SK-N-SH (cell line): ENCODE data around the gene DCP1B.

Experiments used
- EZH2phosphoT487 ChIP-seq: fragments of 200-600 bp; sonication (generic); IDR thresholded peaks from 2 replicates; pipeline ENCODE4 v1.6.1; 2017; ENCODE audit warnings: low read depth, mixed run types, mild to moderate bottlenecking, antibody characterized with exemption, moderate library complexity, borderline replicate concordance
- NRF1 ChIP-seq: IDR thresholded peaks from 2 replicates; pipeline ENCODE4 v1.6.1; 2012; ENCODE audit warnings: low read depth, mild to moderate bottlenecking, low read length
- POLR2AphosphoS5 ChIP-seq: IDR thresholded peaks from 2 replicates; pipeline ENCODE4 v1.6.1; 2012; ENCODE audit warnings: low read depth, low read length
- RAD21 ChIP-seq: IDR thresholded peaks from 2 replicates; pipeline ENCODE4 v1.6.1; 2012; ENCODE audit warnings: mild to moderate bottlenecking, low read length
- RCOR1 ChIP-seq: fragments of 150-350 bp; IDR thresholded peaks from 2 replicates; pipeline ENCODE4 v1.6.1; 2017; ENCODE audit warnings: antibody characterized with exemption, low read length
- SIN3A ChIP-seq: IDR thresholded peaks from 2 replicates; pipeline ENCODE4 v1.6.1; 2012; ENCODE audit warnings: low read depth, mild to moderate bottlenecking, low read length, moderate library complexity, borderline replicate concordance
- TAF1 ChIP-seq: IDR thresholded peaks from 2 replicates; pipeline ENCODE4 v1.6.1; 2012; ENCODE audit warnings: low read depth, mild to moderate bottlenecking, low read length, moderate library complexity, borderline replicate concordance
- TF ChIP-seq, protein P1 (sequence below): fragments of 200-600 bp; sonication (generic); IDR thresholded peaks from 2 replicates; pipeline ENCODE4 v1.6.1; 2017; ENCODE audit warnings: antibody characterized with exemption, mild to moderate bottlenecking, moderate library complexity
- TF ChIP-seq, protein P2 (sequence below): IDR thresholded peaks from 2 replicates; pipeline ENCODE4 v1.4.0; 2012; ENCODE audit warnings: low read depth

DNA sequence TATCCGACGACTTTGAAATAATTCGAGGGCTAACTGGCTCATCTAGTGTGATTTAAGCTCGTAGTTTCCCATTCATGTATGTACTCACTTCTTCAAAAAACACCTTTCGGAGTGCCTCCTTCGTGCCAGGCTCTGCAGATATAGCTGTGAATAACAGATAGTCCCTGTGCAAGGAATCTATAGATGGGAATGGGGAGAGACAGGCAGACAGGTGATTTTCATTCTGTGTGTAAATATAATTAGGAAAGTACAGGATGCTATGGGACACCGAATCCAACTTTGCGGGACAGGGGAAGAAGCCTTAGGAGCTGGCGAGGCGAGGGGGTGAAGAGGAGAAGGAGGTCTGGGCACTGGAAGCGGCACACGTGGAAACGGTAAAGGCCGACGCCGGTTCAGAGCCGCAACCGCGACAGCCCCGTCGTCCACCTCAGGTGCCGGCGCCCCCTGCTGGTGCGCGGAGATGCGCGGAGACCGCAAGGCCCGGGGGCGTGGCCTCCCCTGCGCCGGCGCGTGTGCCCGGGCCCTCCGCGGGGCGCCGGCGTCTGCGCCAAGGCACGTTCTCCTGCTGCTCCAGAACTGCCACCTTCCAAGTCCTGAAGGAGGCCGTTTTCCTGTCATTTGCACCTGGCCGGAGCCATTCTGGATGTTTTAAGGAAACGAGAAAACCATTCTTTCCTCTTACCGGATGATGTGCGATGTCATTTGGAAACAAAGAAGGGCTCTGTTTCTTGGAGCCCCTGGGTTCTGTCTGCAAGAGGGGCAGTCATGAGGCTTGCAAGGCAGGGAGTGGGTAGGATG lies 30.6 kb upstream of the DCP1B start:
- TF ChIP-seq, protein P1, sequence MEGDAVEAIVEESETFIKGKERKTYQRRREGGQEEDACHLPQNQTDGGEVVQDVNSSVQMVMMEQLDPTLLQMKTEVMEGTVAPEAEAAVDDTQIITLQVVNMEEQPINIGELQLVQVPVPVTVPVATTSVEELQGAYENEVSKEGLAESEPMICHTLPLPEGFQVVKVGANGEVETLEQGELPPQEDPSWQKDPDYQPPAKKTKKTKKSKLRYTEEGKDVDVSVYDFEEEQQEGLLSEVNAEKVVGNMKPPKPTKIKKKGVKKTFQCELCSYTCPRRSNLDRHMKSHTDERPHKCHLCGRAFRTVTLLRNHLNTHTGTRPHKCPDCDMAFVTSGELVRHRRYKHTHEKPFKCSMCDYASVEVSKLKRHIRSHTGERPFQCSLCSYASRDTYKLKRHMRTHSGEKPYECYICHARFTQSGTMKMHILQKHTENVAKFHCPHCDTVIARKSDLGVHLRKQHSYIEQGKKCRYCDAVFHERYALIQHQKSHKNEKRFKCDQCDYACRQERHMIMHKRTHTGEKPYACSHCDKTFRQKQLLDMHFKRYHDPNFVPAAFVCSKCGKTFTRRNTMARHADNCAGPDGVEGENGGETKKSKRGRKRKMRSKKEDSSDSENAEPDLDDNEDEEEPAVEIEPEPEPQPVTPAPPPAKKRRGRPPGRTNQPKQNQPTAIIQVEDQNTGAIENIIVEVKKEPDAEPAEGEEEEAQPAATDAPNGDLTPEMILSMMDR, result peak; percentile 83
- TF ChIP-seq EZH2phosphoT487, result no peak
- peak; percentile 40; the same call in 1 of the 2 replicates for TF ChIP-seq RCOR1
- TF ChIP-seq POLR2AphosphoS5, result peak; percentile 44; the same call in 1 of the 2 replicates
- TF ChIP-seq, protein P2, sequence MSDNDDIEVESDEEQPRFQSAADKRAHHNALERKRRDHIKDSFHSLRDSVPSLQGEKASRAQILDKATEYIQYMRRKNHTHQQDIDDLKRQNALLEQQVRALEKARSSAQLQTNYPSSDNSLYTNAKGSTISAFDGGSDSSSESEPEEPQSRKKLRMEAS, result peak; percentile 80; the same call in 1 of the 2 replicates
- peak; percentile 83 for TF ChIP-seq NRF1
- TF ChIP-seq TAF1, result no peak
- TF ChIP-seq RAD21, result peak; percentile 75
- TF ChIP-seq SIN3A, result no peak
